HG02759 (cell line): ENCODE measurements around the gene CHMP5.
A peak's percentile ranks its signal among the peaks of the same experiment; 100 is the strongest.

Experiments used
- ATAC-seq: cut with Tn5 transposase; IDR thresholded peaks from one replicate; pipeline ENCODE4 v1.9.1; 2021; ENCODE audit warnings: mild to moderate bottlenecking, moderate library complexity; ENCODE audit not compliant: unreplicated experiment

Gene CHMP5

GRCh38 chr9:33242609-33243134, 22.2 kb upstream of the CHMP5 start:
- ATAC-seq = no peak

GRCh38 chr9:33244137-33244784, 20.6 kb upstream of the CHMP5 start:
- no peak for ATAC-seq

GRCh38 chr9:33245341-33245740, 19.5 kb upstream of the CHMP5 start:
- ATAC-seq = no peak

GRCh38 chr9:33246269-33246860, 18.5 kb upstream of the CHMP5 start:
- no peak for ATAC-seq

GRCh38 chr9:33248606-33249005, 16.2 kb upstream of the CHMP5 start:
- ATAC-seq = peak; percentile 11

GRCh38 chr9:33249087-33249658, 15.7 kb upstream of the CHMP5 start:
- ATAC-seq = peak; percentile 61

GRCh38 chr9:33249983-33250382, 14.9 kb upstream of the CHMP5 start:
- ATAC-seq = no peak

- no peak for ATAC-seq
Observed at GRCh38 chr9:33250458-33250995, 14.3 kb upstream of the CHMP5 start.

- ATAC-seq = no peak
Observed at GRCh38 chr9:33254211-33254610, 10.6 kb upstream of the CHMP5 start.

- no peak for ATAC-seq
Observed at GRCh38 chr9:33255014-33255413, 9.8 kb upstream of the CHMP5 start.

GRCh38 chr9:33255471-33255870, 9.4 kb upstream of the CHMP5 start:
- ATAC-seq = no peak

- no peak for ATAC-seq
Observed at GRCh38 chr9:33256236-33256635, 8.6 kb upstream of the CHMP5 start.

GRCh38 chr9:33257276-33257675, 7.6 kb upstream of the CHMP5 start:
- no peak for ATAC-seq

- no peak for ATAC-seq
Observed at GRCh38 chr9:33260372-33260771, 4.5 kb upstream of the CHMP5 start.

- no peak for ATAC-seq
Observed at GRCh38 chr9:33263131-33264002, 1.5 kb upstream of the CHMP5 start.

GRCh38 chr9:33264003-33264472, 811 bp upstream of the CHMP5 start:
- ATAC-seq = peak; percentile 35

- ATAC-seq = no peak
Observed at GRCh38 chr9:33265211-33265865, 489 bp downstream of the CHMP5 start.

- no peak for ATAC-seq
Observed at GRCh38 chr9:33267151-33267767, 2.4 kb downstream of the CHMP5 start.

GRCh38 chr9:33270146-33270545, 5.3 kb downstream of the CHMP5 start:
- ATAC-seq = no peak

GRCh38 chr9:33272061-33272460, 7.2 kb downstream of the CHMP5 start:
- ATAC-seq = no peak
